Stimulated activated CD4-positive, alpha-beta T cell treated with anti-CD3 and anti-CD28 coated beads, Interleukin-1b, Interleukin-23, amount 100 ng/mL, for 4 hours (primary cell): Measurements from ENCODE around the gene SELENOO.

ENCODE experiments used
- DNase-seq, 2 donors: peaks; one replicate each; pipeline ENCODE4 v3.0.0-alpha.2; 2020; ENCODE audit warnings: low read depth in 2 of 2

Gene SELENOO

DNA sequence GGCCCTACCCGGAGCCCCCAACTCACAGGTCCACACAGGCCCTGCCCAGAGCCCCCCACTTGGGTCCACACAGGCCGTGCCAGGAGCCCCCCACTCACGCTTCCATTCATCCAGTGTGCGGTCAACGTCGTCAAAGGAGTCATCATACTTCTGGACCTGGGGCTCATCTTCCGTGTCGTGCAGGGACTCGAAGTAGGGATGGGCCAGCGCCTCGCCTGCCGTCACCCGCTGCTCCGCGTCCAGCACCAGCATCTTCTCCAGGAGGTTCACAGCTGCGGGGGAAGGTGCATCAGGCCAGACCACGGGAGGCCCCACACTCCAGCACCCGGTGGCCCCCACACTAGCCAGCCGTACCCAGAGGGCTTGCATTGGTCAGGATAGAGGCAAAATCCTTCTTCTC, 54.3 kb downstream of the SELENOO start:
- DNase-seq, result no peak

DNA sequence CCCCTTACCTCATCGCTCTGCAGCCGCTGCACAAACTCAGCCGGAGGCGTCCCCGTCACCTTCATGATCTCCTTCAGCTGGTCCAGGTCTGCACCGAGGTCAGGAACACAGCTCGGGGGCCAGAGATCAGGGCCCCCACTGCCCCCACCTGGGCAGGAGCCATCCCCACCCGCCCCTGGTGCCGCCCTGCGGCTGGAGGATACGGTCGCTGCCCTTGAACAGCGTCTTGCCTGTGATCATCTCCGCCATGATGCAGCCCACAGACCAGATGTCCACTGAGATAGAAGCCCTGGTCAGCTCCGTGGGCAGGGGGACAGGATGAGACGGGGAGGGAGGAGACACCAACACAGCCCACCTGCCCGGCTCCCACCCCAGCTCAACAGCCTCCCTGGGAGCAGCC, 54.8 kb downstream of the SELENOO start:
- no peak for DNase-seq

DNA sequence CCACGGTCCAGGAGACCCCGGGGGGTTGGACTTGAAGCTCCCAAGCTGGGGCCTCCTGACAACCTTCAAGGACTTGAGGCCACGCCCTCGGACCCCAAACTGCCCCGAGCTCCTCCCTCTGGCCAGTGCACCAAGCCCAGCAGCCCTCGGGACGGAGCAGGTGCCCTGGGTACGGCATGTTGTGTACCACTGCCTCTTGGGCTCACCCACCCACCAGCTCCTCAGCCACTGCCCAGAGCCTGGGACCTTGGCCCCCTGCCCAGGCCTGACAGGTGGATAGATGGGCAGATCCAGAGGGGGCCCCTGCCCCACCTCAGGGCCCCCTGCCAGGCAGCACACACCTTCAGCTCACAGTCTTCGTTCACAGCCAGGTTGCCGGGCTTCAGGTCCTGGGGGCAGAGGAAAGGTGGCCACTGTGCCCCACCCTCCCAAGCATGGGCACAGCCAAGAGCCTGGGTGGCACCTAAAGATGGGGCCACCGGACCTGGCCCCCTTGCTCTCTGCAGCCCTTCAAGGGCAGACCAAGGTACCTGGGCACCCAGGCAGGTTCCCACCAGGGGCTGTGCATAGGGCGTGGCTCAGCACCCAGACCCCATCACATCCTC, 55.5 kb downstream of the SELENOO start:
- no peak for DNase-seq

DNA sequence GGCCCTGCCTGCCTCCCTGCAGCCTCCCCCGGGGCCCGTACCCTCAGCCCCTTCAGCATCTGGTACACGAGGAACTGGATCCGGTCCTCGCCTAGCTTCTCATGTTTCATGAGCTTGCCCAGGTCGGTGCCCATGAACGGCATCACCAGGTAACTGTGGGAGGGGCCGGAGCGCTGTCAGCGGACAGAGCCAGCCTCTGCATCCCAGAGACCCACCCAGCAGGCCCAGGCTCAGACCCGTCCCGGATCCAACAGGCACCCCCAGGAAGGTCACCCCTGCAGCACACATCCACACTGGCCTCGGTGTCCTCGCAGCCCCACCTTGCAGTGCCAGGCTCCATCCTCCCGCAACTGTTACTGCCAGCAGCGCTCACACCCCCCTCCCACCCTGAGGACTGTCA, 56.2 kb downstream of the SELENOO start:
- DNase-seq, result no peak

DNA sequence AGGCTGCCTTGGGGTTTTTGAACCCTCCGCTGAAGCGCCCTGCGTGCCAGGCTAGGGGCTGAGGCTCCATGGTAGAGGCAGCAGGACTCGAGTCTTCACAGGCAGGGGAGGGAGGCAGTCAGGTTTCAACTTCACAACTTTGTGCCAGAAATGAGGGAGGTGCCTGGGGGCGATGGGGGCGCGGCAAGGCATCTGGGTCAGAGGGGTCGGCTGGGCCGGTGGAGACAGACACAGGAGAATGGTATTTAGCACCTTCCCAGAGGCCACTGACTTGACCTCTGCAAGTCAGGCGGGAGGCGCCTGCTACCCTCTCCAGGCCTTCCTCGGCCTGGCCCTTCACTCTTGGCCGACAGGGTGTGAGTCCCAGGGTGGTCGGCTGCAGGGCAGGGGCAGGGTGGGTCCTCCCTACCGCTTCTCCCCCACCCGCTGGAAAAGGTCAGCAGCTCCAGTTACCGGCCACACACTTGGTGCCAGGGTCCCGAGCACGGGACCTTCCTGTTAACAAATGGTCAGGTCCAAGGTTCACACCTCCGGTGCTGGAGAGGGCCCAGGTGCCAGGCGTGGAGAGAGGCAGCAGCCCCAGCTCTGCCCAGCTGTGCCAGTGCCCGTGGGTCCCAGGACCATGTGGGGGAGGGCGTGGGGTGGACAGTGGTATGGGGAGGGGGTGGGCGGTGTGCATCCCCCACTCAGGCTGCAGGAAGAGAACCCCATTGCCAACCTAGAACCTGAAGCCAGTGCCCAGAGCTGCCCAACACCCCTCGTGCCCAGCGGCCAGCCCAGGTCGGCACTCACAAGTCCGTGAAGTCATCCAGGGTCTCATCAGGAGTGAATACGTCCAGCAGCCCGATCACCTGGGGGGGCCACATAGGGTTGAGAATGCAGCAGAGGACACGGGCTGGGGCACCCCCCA, 56.9 kb downstream of the SELENOO start:
- no peak for DNase-seq

DNA sequence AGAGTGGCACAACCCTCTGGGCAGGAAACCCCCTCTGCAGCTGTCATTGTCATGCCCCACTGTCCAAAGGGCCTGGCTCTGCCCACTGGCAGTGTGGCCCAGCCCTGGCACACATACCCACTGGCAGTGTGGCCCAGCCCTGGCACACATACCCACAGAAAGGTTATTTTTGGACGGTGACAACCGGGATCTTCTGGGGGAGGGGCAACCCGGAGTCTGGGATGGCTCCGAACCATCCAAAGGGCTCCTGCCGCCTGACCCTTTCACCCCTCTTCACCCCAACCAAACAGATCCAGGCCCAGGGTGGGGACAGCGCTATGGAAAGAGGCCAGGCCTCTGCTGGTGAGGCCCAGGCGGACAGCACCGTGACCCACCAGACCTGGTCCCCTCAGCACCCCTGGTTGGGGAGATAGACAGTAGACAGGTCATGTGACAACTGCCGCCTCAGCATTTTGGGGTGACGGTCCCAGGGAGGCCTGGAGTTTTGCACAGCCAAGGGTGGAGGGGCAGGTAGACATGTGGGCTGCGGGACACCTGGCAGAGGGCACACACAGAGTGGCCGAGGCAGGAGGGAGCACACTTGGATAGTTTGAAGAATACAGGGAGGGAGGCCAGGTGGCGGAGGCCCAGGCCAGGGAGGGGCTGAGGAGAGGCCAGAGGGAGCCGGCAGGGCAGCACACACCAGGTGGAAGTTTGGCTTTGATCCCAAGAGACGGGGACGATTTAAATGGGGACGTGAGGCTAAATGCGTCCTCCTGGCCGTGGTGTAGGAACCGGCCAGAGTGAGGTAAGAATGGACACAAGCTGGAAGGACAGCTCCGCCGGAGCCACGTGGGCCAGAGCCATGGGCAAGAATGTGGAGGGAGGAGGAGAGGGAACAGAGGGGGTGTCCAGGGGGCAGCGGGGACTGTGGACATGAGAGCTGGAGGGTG, 57.8 kb downstream of the SELENOO start:
- no peak for DNase-seq

DNA sequence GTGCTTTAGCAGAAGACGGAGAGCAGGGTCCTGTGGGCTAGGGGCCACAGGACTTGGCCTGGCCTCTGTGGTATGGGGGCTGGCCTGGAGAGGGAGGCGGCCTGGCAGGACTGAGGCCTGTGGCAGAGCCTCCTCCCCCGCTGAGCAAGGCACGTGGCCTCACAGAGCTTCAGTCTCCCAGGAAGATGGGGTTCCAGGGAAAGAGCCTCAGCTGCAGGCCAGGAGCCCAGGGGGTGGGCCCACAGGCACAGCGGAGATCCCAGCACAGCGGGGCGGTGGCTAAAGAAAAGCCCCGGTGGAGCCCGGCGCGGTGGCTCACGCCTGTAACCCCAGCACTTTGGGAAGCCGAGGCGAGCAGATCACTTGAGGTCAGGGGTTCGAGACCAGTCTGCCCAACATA, 58.5 kb downstream of the SELENOO start:
- DNase-seq, result no peak

DNA sequence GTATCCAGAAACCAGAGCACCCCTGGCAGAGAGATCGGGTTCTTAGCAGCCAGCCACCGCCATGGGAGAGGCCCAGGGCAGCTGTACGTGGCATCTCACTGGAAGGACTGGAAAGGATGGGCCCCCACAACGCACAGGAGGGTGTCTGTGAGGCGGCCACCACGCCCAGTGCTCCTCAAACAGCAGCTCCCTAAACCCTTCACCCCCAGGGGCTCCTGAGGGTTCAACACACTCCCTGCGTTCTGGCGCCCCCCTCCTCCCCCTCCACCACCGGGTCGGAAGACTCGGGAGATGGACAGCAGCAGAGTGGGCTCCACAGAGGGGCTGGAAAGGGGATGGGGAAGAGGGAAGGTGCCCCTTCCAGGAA, 59.6 kb downstream of the SELENOO start:
- DNase-seq, result no peak

DNA sequence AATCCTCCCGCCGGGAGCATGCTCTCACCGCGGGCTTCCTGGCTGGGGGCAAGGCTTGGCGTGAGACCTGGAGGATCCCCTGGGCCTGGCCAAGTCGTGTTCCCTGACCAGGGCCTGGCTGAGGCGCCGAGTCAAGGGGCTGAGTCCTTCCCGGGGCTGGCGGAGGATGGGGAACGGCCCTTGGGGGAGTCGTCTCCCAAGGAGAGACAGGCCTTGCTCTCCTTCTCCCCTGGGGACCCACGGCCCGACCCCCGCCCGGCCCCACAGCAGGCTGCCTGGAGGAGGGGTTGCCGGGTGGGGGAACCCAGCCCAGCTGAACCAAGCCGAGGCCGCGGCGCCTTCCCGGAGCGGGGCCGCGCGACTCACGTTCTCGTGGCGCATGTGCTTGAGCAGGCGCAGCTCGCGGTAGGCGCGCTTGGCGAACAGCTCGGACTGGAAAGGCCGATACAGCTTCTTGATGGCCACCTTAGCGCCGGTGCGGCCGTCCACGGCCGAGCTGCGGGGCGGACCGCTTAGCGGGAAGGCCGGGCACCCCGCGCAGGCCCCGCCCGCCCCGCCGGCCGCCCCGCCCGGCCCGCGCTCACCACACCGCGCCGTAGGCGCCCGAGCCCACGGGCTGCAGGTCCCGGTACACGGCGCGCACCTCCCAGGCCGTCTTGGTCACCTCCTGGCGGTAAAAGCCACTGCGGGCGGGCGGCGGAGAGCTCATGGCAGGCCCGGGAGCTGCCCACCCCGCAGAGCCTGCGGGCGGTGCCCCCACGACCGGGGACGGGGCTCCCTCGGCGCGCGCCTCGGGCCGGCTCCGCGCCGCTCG, 60.2 kb downstream of the SELENOO start:
- peak in 1 of 2 donors; percentile 37 for DNase-seq

DNA sequence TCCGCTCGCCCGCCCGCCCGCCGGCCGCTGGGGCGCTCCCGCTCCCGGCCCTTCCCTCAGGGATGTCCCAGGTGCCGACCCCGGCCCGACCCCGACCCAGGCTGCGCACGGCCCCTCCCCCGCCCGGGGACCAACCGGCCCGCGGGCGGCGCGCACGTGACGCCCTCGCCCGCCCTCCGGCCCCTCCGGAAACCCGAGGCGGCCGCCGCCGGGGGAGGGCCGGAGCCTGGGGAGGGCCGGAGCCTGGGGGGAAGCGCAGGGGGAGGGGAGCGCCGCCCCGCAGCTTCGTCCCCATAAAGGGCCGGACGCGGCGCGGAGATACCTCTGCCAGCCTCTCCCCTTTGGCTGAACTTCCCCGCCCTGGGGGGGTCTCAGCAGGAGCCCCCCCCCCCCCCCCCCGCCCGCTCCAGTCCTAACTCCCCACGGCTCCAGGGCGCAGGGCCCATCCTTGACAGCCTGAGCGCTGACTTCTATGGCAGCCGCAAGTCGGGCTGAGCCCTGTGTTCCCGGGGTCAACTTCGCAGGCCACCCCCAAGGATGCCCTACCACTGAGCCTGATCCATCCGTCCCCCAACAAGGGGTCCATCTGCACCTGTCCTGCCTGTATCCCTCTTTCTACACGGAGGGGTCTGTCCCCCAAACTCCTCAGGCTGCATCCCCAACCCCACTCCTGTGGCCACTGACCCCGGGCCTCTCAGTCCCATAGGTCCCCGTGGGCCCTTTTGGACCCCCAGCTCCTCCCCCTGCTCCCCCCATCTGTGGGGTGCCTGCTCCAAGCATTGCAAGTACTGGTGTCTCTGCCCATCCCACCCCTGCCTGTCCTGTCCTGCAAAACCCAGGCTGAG, 61.0 kb downstream of the SELENOO start, which contains the start of gene MAPK12:
Gene MAPK12 (minus strand): TSS at position 69 of the 845 bp plus-strand sequence. CDS start 174 bp downstream, outside the sequence.
- DNase-seq, result no peak

DNA sequence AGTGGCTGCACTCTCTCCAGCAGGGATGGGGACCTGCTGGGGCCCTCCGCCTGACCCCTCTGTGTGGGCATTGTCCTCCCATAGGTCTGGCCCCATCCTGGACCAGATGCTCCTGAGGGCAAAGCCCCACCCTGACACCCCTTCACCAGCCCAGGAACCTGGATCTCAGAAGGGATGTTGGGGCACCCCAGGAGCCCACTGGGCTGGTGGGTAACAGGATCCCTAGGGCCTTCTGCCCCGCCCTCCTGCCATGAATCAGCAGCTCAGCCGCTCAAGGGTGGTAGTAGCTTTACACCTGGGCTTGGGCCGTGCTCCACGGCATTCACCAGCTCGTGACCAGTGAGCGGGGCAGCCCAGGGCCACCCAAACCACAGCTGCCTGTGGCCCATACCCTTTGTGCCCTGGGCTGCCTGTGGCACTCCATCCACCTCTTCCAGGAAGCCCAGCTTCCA, 61.7 kb downstream of the SELENOO start:
- DNase-seq, result no peak

DNA sequence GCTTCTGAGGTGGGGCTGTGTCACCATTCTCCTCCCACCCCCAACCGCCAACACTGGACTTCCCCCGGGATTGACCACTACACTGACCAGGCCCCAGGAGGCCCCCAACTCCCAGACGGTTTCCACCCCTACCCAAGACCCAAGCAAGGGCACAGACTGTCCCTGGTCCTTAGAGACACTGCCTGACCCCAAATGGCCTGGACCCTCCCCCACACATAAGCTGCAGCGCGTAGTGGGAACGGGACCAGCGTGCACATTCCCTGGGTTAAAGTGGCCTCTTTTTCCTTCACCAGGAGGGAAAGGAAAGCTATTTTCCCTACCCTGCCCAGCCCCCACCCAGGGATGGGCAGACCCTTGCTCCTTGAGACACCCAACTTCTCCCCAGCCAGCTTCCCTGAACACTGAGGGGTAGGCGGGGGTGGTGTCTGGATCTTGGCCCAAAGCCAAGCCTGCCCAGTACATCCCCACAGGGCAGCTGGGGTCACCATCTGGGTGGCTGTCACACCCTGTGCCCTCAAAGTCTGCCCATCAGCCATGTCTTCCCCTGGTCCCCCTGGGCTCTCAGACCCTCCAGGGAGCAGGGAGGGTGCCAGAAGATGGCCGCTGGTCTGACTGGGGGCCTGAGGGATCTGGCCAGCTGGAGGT, 62.3 kb downstream of the SELENOO start:
- no peak for DNase-seq

DNA sequence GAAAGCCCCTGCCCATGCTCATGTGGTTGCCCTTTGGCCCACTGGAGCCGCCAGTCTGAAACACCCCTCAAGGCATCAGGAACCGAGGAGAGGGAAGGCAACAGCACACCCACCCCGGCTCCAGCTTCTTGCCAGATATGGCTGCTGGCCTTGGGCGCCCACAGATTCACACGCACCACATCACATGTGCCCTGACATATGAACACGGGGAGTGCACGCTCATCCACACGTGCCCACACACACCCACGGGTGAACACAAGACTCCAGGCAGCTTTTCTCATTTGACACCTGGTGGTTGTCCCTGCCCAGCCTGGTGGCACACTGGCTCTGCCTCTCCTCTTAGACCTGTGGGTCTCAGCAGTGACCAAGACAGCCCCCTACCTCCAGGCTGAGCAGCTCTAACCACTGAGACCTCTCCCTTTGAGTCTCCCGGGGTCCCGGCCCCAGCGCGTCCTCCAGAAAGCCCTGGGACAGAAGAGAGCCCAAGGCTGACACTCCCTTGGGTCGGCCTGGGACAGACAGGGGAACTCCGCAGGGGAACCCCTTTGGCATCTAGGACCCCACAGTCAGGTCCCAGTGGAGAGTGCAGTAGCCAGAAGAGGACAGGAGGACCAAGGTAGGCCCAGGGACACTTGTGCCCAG, 63.4 kb downstream of the SELENOO start:
- no peak for DNase-seq

DNA sequence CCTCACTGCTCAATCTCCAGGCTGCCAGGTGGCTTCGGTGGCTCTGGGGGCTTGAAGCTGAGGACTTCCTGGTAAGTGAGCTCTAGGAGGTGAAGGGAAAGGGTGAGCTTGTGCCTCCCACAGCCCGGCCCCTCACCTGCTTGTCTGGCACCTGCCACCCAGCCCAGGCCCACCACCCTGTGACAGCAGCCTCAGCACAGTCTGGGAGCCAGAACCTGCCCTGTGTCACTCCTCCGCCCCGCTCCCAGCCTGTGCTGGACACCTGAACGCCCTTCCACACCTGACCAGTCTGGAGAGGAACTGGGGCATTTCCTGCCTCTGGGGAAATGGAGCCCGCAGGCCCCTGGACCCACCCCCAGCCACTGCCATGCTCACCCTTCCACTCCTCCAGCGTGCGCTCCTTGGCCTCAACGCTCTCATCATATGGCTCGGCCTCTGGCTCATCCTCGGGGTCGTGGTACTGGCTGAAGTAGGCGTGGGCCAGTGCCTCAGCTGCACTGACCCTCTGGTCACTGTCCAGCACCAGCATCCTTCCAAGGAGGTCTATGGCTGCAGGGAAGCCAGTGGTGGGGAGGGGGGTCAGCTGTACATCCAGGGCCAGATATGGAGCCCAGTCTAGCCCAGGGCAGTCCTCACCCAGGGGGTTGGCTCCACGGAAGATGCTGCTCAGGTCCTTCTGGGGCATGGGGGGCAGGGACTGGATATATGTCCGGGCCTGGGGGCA, 64.3 kb downstream of the SELENOO start:
- no peak for DNase-seq

DNA sequence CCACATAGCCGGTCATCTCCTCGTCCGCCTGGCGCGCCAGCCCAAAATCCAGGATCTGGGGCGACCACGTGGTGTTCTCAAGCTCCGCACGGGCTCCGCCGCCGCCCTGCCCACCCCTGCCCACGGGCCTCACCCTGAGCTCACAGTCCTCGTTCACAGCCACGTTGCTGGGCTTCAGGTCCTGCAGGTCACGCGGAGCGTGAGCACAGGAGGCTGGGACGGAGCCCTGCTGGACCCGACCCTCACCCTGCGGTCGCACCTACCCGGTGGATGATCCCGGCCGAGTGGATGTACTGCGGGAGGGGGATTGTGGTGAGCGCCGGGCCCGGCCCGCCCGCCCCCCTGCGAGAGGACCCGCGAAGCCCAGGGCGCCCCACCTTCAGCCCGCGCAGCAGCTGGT, 66.2 kb downstream of the SELENOO start:
- DNase-seq, result no peak
